Neutrophil (primary cell): Measurements from ENCODE around the gene MAN1B1.

Experiments
- H3K27ac ChIP-seq: fragments of 200-600 bp; sonication (generic); 2 replicates; pipeline ENCODE4 v1.5.1; 2016; ENCODE audit warnings: mild to moderate bottlenecking, moderate library complexity
- H3K27me3 ChIP-seq: fragments of 200-600 bp; sonication (generic); 2 replicates; pipeline ENCODE4 v1.6.0; 2016; ENCODE audit warnings: mild to moderate bottlenecking
- H3K36me3 ChIP-seq: fragments of 200-600 bp; sonication (generic); 2 replicates; pipeline ENCODE4 v1.5.1; 2017
- H3K4me1 ChIP-seq, 2 experiments: fragments of 200-600 bp in 1 of 2; sonication (generic) in 1 of 2; 1 replicate in 1 of 2; 2 replicates in 1 of 2; pipeline versions ENCODE4 v1.5.1 to v1.6.1; 2013 to 2016; ENCODE audit warnings: low read depth in 1 of 2, low read length in 1 of 2, mild to moderate bottlenecking in 1 of 2, moderate library complexity in 1 of 2; ENCODE audit not compliant: control insufficient read depth in 1 of 2, insufficient read depth in 1 of 2
- H3K4me3 ChIP-seq, 2 experiments: fragments of 200-600 bp in 1 of 2; sonication (generic) in 1 of 2; 1 replicate in 1 of 2; 2 replicates in 1 of 2; pipeline ENCODE4 v1.5.1; 2013 to 2016; ENCODE audit warnings: low read depth in 1 of 2, low read length in 1 of 2, mild to moderate bottlenecking in 1 of 2, moderate library complexity in 1 of 2
- H3K9me3 ChIP-seq: fragments of 200-600 bp; sonication (generic); 2 replicates; pipeline ENCODE4 v1.5.1; 2016
- CTCF ChIP-seq: fragments of 200-600 bp; sonication (generic); IDR thresholded peaks from 2 replicates; pipeline ENCODE4 v1.5.1; 2016; ENCODE audit warnings: antibody characterized with exemption

Gene MAN1B1

GRCh38 chr9:137069508-137070091 is 17.2 kb upstream of the MAN1B1 start:
- Histone ChIP-seq H3K9me3 (no peaks in the 10 kb centered on the region), H3K4me3 (peak overlapping the region; percentile 55 to 58), H3K27ac (no peak overlapping the region), H3K27me3 (peaks cover 34% of the 10 kb centered on the region), H3K4me1 (peaks cover 60 to 61% of the 10 kb centered on the region in 2 experiments), H3K36me3 (no peaks in the 10 kb centered on the region)
- TF ChIP-seq CTCF = no peak

DNA sequence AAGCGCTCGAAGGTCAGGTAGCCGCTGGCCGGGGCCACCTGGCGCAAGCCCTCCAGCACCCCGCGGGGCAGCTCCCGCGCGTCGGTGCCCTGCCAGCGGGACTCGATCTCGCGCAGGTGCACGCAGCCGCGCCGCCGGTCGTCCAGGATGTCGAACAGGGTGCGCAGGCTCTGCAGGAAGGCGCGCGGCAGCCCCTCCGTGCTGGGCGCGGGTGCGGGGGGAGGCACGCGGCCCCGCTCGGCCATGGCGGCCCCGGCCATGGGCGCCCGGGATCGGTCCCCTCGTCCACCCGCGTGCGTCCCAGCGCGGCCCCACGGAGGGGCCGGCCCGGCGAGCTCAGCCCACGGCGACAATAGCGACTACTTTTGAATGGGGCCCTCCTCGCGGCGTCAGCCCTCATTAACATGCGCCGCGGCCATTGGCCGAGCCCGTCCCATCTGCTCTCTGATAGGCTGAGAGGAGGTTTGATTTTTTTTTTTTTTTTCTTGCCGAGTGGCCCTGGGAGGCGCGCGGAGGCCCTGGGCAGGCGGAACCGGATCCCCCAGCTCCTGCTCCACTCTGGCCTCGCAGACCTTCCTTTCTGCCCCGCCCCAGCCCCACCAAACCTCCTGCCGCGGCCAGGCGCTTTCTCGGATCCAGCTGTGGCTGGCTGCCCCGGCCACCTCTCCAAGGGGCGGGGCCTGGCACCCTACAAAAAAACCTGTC is 16.4 kb upstream of the MAN1B1 start, which contains the start of gene SAPCD2:
SAPCD2 (minus strand) TSS at position 357 of the 705 bp plus-strand sequence; CDS start at position 260, 97 bp downstream.
- Histone ChIP-seq H3K27ac (peak within 1 kb of the TSS; percentile 51), H3K27me3 (peaks cover 41% of the 10 kb centered on the region), H3K9me3 (no peaks in the 10 kb centered on the region), H3K36me3 (no peaks in the 10 kb centered on the region), H3K4me1 (peaks cover 60 to 68% of the 10 kb centered on the region in 2 experiments), H3K4me3 (peak within 1 kb of the TSS; percentile 55 to 58)
- peak; percentile 19 for TF ChIP-seq CTCF

- peak overlapping the region; percentile 55 to 58 for H3K4me3 ChIP-seq
- no peak for TF ChIP-seq CTCF
- H3K9me3 ChIP-seq = no peaks in the 10 kb centered on the region
- peaks cover 47% of the 10 kb centered on the region for H3K27me3 ChIP-seq
- H3K4me1 ChIP-seq = peaks cover 60 to 71% of the 10 kb centered on the region in 2 experiments
- H3K36me3 ChIP-seq = no peaks in the 10 kb centered on the region
- H3K27ac ChIP-seq = peak overlapping the region; percentile 51
Measured at GRCh38 chr9:137070906-137071275, 15.9 kb upstream of the MAN1B1 start.

GRCh38 chr9:137071282-137071681 is 15.5 kb upstream of the MAN1B1 start:
- H3K9me3 ChIP-seq = no peaks in the 10 kb centered on the region
- H3K4me3 ChIP-seq = peak overlapping the region; percentile 55 to 58
- peaks cover 60 to 71% of the 10 kb centered on the region in 2 experiments for H3K4me1 ChIP-seq
- TF ChIP-seq CTCF = no peak
- peaks cover 51% of the 10 kb centered on the region for H3K27me3 ChIP-seq
- no peaks in the 10 kb centered on the region for H3K36me3 ChIP-seq
- peak overlapping the region; percentile 51 for H3K27ac ChIP-seq

DNA sequence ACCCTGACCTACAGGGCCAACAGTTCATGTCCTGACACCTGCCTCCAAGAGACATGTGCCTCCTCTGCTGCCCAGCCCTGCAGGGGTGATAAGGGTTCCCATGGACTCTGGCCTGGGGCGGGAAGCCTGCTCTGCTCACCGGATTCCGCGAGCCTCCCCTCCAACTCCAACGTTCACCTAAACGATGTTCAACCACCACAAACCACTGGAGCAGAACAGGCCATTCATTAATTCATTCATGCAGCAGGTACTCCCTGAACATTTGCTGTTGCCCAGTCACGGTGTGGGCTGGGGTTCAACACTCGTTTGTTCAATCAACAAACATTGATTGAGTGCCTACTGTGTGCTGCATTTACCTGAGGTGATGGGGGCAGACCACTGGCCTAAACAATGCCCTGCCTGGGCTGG is 12.8 kb upstream of the MAN1B1 start:
- TF ChIP-seq CTCF = no peak
- peaks cover 72% of the 10 kb centered on the region for H3K27me3 ChIP-seq
- H3K4me3 ChIP-seq = no peak overlapping the region
- no peaks in the 10 kb centered on the region for H3K9me3 ChIP-seq
- peak overlapping the region; percentile 73 for H3K27ac ChIP-seq
- no peaks in the 10 kb centered on the region for H3K36me3 ChIP-seq
- H3K4me1 ChIP-seq = peaks cover 66 to 69% of the 10 kb centered on the region in 2 experiments
